HEK293 (cell line): Measurements from ENCODE around the gene EGFR.

ENCODE experiments used
- CTCF ChIA-PET: fragments of 350-600 bp; formaldehyde crosslinking; extraction: SDS; loops from one replicate; lab custom pipeline; 2021; ENCODE audit warnings: antibody characterized with exemption; lab: Yijun Ruan, JAX
- POLR2A ChIA-PET: fragments of 300-600 bp; formaldehyde crosslinking; extraction: SDS; loops from one replicate; lab custom pipeline; 2020; ENCODE audit warnings: antibody characterized with exemption, inconsistent platforms; lab: Yijun Ruan, JAX
- H3K27ac ChIP-seq: fragments of 200-500 bp; sonication (Bioruptor generic); 2 replicates; pipeline ENCODE4 v1.5.1; 2014; ENCODE audit warnings: low read depth, low read length, control low read depth, inconsistent platforms; ENCODE audit errors: extremely low read depth
- H3K36me3 ChIP-seq, 2 experiments: fragments of 200-500 bp in 1 of 2; sonication (Bioruptor generic) in 1 of 2; 1 replicate in 1 of 2; 2 replicates in 1 of 2; pipeline ENCODE4 v1.5.1; 2014 to 2017; ENCODE audit warnings: inconsistent platforms in 2 of 2, low read length in 2 of 2; ENCODE audit not compliant: control insufficient read depth in 2 of 2, insufficient read depth in 1 of 2
- H3K4me1 ChIP-seq: fragments of 200-500 bp; sonication (Bioruptor generic); 2 replicates; pipeline ENCODE4 v1.5.1; 2014; ENCODE audit warnings: mild to moderate bottlenecking, low read length, inconsistent platforms; ENCODE audit not compliant: control insufficient read depth, insufficient read depth
- H3K4me3 ChIP-seq: 2 replicates; pipeline ENCODE4 v1.5.1; 2011; ENCODE audit warnings: low read depth, mild to moderate bottlenecking, control low read depth, low read length, moderate library complexity
- H3K9me3 ChIP-seq: fragments of 200-500 bp; sonication (Bioruptor generic); 2 replicates; pipeline ENCODE4 v1.5.1; 2014; ENCODE audit warnings: low read depth, low read length, inconsistent platforms; ENCODE audit not compliant: control insufficient read depth, insufficient read depth
- KLF1 ChIP-seq: fragments of 450-650 bp; formaldehyde crosslinking; IDR thresholded peaks from 2 replicates; pipeline ENCODE4 v1.5.1; 2016; ENCODE audit warnings: missing biosample characterization, missing genetic modification characterization
- KLF10 ChIP-seq: fragments of 450-650 bp; IDR thresholded peaks from 2 replicates; pipeline ENCODE4 v1.5.1; 2018; ENCODE audit warnings: missing biosample characterization, mild to moderate bottlenecking, missing genetic modification characterization
- SP2 ChIP-seq: fragments of 450-650 bp; formaldehyde crosslinking; IDR thresholded peaks from 2 replicates; pipeline ENCODE4 v1.5.1; 2016; ENCODE audit warnings: missing biosample characterization, missing genetic modification characterization
- SP7 ChIP-seq: fragments of 450-650 bp; formaldehyde crosslinking; IDR thresholded peaks from 2 replicates; pipeline ENCODE4 v1.5.1; 2016; ENCODE audit warnings: missing biosample characterization, missing genetic modification characterization
- TSHZ1 ChIP-seq: fragments of 450-650 bp; formaldehyde crosslinking; IDR thresholded peaks from 2 replicates; pipeline ENCODE4 v1.5.1; 2016; ENCODE audit warnings: missing biosample characterization, missing genetic modification characterization, borderline replicate concordance
- ZBTB20 ChIP-seq: fragments of 450-650 bp; formaldehyde crosslinking; IDR thresholded peaks from 2 replicates; pipeline ENCODE4 v1.5.1; 2016; ENCODE audit warnings: missing biosample characterization, missing genetic modification characterization
- ZBTB21 ChIP-seq: fragments of 450-650 bp; formaldehyde crosslinking; IDR thresholded peaks from 2 replicates; pipeline ENCODE4 v1.5.1; 2017; ENCODE audit warnings: missing biosample characterization, missing genetic modification characterization
- ZNF146 ChIP-seq: fragments of 450-650 bp; formaldehyde crosslinking; IDR thresholded peaks from 2 replicates; pipeline ENCODE4 v1.5.1; 2016; ENCODE audit warnings: missing biosample characterization, missing genetic modification characterization
- ZNF223 ChIP-seq: fragments of 450-650 bp; formaldehyde crosslinking; IDR thresholded peaks from 2 replicates; pipeline ENCODE4 v1.5.1; 2016; ENCODE audit warnings: missing biosample characterization, missing genetic modification characterization
- ZNF248 ChIP-seq: fragments of 450-650 bp; formaldehyde crosslinking; IDR thresholded peaks from 2 replicates; pipeline ENCODE4 v1.5.1; 2017; ENCODE audit warnings: missing biosample characterization, missing genetic modification characterization
- ZNF324 ChIP-seq: fragments of 450-650 bp; formaldehyde crosslinking; IDR thresholded peaks from 2 replicates; pipeline ENCODE4 v1.5.1; 2016; ENCODE audit warnings: missing biosample characterization, missing genetic modification characterization
- ZNF354C ChIP-seq: fragments of 450-650 bp; formaldehyde crosslinking; IDR thresholded peaks from 2 replicates; pipeline ENCODE4 v1.5.1; 2016; ENCODE audit warnings: missing biosample characterization, missing genetic modification characterization, low read depth, borderline replicate concordance
- ZNF362 ChIP-seq: fragments of 450-650 bp; formaldehyde crosslinking; IDR thresholded peaks from 2 replicates; pipeline ENCODE4 v1.5.1; 2016; ENCODE audit warnings: missing biosample characterization, missing genetic modification characterization
- ZNF514 ChIP-seq: fragments of 450-650 bp; formaldehyde crosslinking; IDR thresholded peaks from 2 replicates; pipeline ENCODE4 v1.5.1; 2016; ENCODE audit warnings: missing biosample characterization, missing genetic modification characterization
- ZNF518A ChIP-seq: fragments of 450-650 bp; formaldehyde crosslinking; conservative IDR thresholded peaks from 2 replicates; pipeline ENCODE4 v1.5.1; 2016; ENCODE audit warnings: low read depth, missing biosample characterization, missing genetic modification characterization
- ZNF521 ChIP-seq: fragments of 450-650 bp; formaldehyde crosslinking; IDR thresholded peaks from 2 replicates; pipeline ENCODE4 v1.5.1; 2017; ENCODE audit warnings: missing biosample characterization, mild to moderate bottlenecking, missing genetic modification characterization
- ZNF600 ChIP-seq: fragments of 450-650 bp; formaldehyde crosslinking; IDR thresholded peaks from 2 replicates; pipeline ENCODE4 v1.5.1; 2016; ENCODE audit warnings: missing biosample characterization, missing genetic modification characterization
- ZNF624 ChIP-seq: fragments of 450-650 bp; formaldehyde crosslinking; IDR thresholded peaks from 2 replicates; pipeline ENCODE4 v1.5.1; 2017; ENCODE audit warnings: missing biosample characterization, missing genetic modification characterization
- ZSCAN23 ChIP-seq: fragments of 450-650 bp; formaldehyde crosslinking; IDR thresholded peaks from 2 replicates; pipeline ENCODE4 v1.5.1; 2016; ENCODE audit warnings: missing biosample characterization, missing genetic modification characterization

EGFR gene

GRCh38 chr7:55147101-55147500, 128.3 kb downstream of the EGFR start:
- Histone ChIP-seq H3K4me3 (no peak overlapping the region), H3K27ac (no peak overlapping the region), H3K36me3 (peaks cover 0 to 7% of the 10 kb centered on the region in 2 experiments; a peak in 1 of 3 replicates), H3K4me1 (no peaks in the 10 kb centered on the region), H3K9me3 (no peaks in the 10 kb centered on the region)
- ChIA-PET POLR2A (no interaction called here), CTCF (interaction anchor here (0.7 to 1.0 kb wide), 2 partner anchors 358 to 374 kb away, joined by 3 read pairs; no protein-coding TSS in a partner anchor)
- TF ChIP-seq ZNF324 (tag by site-specific recombination) (no peak), KLF10 (no peak), ZSCAN23 (no peak), ZNF248 (tag by site-specific recombination) (no peak), ZNF521 (no peak), SP2 (tag by site-specific recombination) (no peak), ZNF514 (tag by site-specific recombination) (no peak), ZNF624 (tag by site-specific recombination) (no peak), ZNF362 (no peak), KLF1 (tag by site-specific recombination) (no peak), TSHZ1 (tag by site-specific recombination) (no peak), ZNF600 (tag by site-specific recombination) (no peak), ZBTB20 (tag by site-specific recombination) (no peak), ZNF223 (tag by site-specific recombination) (no peak), ZNF518A (no peak), ZNF354C (tag by site-specific recombination) (no peak), SP7 (tag by site-specific recombination) (no peak)

- H3K9me3 ChIP-seq, result no peaks in the 10 kb centered on the region
- H3K4me1 ChIP-seq, result no peaks in the 10 kb centered on the region
- TF ChIP-seq ZBTB21 (tag by site-specific recombination), result no peak
- TF ChIP-seq ZNF146 (tag by site-specific recombination), result peak; percentile 67
- POLR2A ChIA-PET, result no interaction called here
- peaks cover 0 to 7% of the 10 kb centered on the region in 2 experiments; a peak in 1 of 3 replicates for H3K36me3 ChIP-seq
- no peak overlapping the region for H3K27ac ChIP-seq
- no peak overlapping the region for H3K4me3 ChIP-seq
- CTCF ChIA-PET, result interaction anchor here (0.7 to 1.0 kb wide), 2 partner anchors 358 to 374 kb away, joined by 3 read pairs; no protein-coding TSS in a partner anchor
Measured at GRCh38 chr7:55147736-55148135, 128.9 kb downstream of the EGFR start.
